ENCODE data around the gene COQ8B.

DNA sequence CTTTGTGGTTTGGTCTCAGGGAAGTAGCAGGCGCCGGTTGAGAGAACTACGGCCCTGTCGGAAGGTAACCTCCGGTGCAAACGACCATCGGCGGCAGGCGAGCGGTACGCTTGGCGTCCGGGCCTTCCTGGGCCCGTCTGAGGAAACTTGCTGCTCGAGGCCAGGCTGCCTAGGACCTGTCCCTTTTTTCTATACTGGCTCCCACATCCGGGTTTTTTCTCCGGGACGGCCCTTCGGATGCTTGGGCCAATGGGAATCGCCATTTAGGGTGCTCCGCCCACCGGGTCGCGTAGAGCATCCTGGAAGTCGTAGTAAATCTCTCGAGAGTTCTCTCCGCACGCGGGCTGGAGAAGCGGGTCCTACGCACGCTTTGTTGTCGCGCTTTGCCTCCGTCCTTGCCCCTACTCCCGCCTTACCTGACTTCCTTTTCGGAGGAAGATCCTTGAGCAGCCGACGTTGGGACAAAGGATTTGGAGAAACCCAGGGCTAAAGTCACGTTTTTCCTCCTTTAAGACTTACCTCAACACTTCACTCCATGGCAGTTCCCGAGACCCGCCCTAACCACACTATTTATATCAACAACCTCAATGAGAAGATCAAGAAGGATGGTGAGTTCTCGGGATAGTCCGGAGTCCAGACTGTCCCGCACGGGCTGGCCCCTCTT is 34.3 kb upstream of the COQ8B start, which contains the start of gene SNRPA:
- TF ChIP-seq, protein P1, sequence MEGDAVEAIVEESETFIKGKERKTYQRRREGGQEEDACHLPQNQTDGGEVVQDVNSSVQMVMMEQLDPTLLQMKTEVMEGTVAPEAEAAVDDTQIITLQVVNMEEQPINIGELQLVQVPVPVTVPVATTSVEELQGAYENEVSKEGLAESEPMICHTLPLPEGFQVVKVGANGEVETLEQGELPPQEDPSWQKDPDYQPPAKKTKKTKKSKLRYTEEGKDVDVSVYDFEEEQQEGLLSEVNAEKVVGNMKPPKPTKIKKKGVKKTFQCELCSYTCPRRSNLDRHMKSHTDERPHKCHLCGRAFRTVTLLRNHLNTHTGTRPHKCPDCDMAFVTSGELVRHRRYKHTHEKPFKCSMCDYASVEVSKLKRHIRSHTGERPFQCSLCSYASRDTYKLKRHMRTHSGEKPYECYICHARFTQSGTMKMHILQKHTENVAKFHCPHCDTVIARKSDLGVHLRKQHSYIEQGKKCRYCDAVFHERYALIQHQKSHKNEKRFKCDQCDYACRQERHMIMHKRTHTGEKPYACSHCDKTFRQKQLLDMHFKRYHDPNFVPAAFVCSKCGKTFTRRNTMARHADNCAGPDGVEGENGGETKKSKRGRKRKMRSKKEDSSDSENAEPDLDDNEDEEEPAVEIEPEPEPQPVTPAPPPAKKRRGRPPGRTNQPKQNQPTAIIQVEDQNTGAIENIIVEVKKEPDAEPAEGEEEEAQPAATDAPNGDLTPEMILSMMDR (IDR thresholded peaks at IDR 0.05), result no peak
- no peak for TF ChIP-seq EZH2 (IDR thresholded peaks at IDR 0.05)

Data from neural progenitor cell (in vitro differentiated cells).